K562 (cell line): ENCODE results near the gene ZAP70.

Experiments
- CEBPB ChIP-seq: fragments of 450-650 bp; IDR thresholded peaks from 2 replicates; pipeline ENCODE4 v1.6.1; 2016; ENCODE audit warnings: missing genetic modification characterization, missing compliant biosample characterization
- CHD1 ChIP-seq: fragments of 200-600 bp; sonication (generic); IDR thresholded peaks from one replicate; pipeline ENCODE4 v1.6.1; 2012; ENCODE audit warnings: mild to moderate bottlenecking, moderate library complexity, low read length, inconsistent platforms
- EP300 ChIP-seq: IDR thresholded peaks from 2 replicates; pipeline ENCODE4 v1.6.1; 2012; ENCODE audit warnings: low read length, improper control_type of control experiment
- MAX ChIP-seq: sonication (generic); formaldehyde crosslinking; IDR thresholded peaks from 2 replicates; pipeline ENCODE4 v1.9.0; 2022; ENCODE audit warnings: mild to moderate bottlenecking, missing genetic modification reagents
- MIER1 ChIP-seq: fragments of 450-650 bp; IDR thresholded peaks from 2 replicates; pipeline ENCODE4 v1.6.1; 2016; ENCODE audit warnings: antibody characterized with exemption, mild to moderate bottlenecking, low read depth
- RFX1 ChIP-seq: fragments of 450-650 bp; IDR thresholded peaks from 2 replicates; pipeline ENCODE4 v1.6.1; 2016; ENCODE audit warnings: mild to moderate bottlenecking, moderate library complexity
- ZNF398 ChIP-seq: fragments of 250-450 bp; sonication (Bioruptor Pico); IDR thresholded peaks from 2 replicates; pipeline ENCODE4 v1.8.0; 2021; ENCODE audit warnings: moderate library complexity, mild to moderate bottlenecking, inconsistent platforms
- ZNF561 ChIP-seq: fragments of 450-650 bp; formaldehyde crosslinking; conservative IDR thresholded peaks from 2 replicates; pipeline ENCODE4 v1.4.0; 2020; ENCODE audit warnings: mild to moderate bottlenecking, moderate library complexity

GRCh38 chr2:97764559-97765263 is 51.3 kb downstream of the ZAP70 start:
- TF ChIP-seq EP300 (no peak), CEBPB (no peak), MAX (CRISPR knock-in tag) (no peak), MIER1 (no peak), CHD1 (no peak), ZNF561 (CRISPR knock-in tag) (no peak), RFX1 (no peak), ZNF398 (CRISPR knock-in tag) (no peak)
